Measurements from ENCODE around the gene BCL2L13. TPM values are rescaled to one million over a fixed set of nuclear protein-coding genes. Genes with fewer than 3 reads are reported as not detected.
A peak's percentile ranks its signal among the peaks of the same experiment; 100 is the strongest.

Gene BCL2L13
- total RNA-seq, 6 donors from 2014 or later = 40.4 to 67.1 (median 45.7) TPM

GRCh38 chr22:17726006-17726927 is 87.7 kb downstream of the BCL2L13 start:
- ATAC-seq (ENCODE audit: low FRiP score in 2 of 2) = no peak
- H3K27me3 ChIP-seq = no peaks in the 10 kb centered on the region
- no peak overlapping the region for H3K27ac ChIP-seq
- no peak overlapping the region for H3K4me3 ChIP-seq
- H3K36me3 ChIP-seq = peaks cover 7 to 45% (median 28%) of the 10 kb centered on the region in 4 donors
- DNase-seq = no peak
- H3K4me1 ChIP-seq = peaks cover 0 to 15% (median 10%) of the 10 kb centered on the region in 4 donors
- TF ChIP-seq POLR2AphosphoS5 (IDR thresholded peaks at IDR 0.05) = no peak
- TF ChIP-seq EP300 (IDR thresholded peaks at IDR 0.05) = no peak
- no peak for TF ChIP-seq CTCF (IDR thresholded peaks at IDR 0.05)
- TF ChIP-seq POLR2A (IDR thresholded peaks at IDR 0.05) = no peak
- WGBS, 2 donors = 83 to 87% methylated on average over 13 of the region's 13 CpGs
- H3K9me3 ChIP-seq = no peaks in the 10 kb centered on the region

- no peaks in the 10 kb centered on the region for H3K9me3 ChIP-seq
- no peak for DNase-seq
- H3K36me3 ChIP-seq = peaks cover 7 to 54% (median 37%) of the 10 kb centered on the region in 4 donors
- WGBS, 2 donors = 72 to 80% methylated on average over 16 to 18 of the region's 18 CpGs
- H3K27me3 ChIP-seq = no peaks in the 10 kb centered on the region
- peaks cover 0 to 15% (median 10%) of the 10 kb centered on the region in 4 donors for H3K4me1 ChIP-seq
- ATAC-seq (ENCODE audit: low FRiP score in 2 of 2) = peak in 1 of 2 donors; percentile 12
- no peak overlapping the region for H3K4me3 ChIP-seq
- no peak overlapping the region for H3K27ac ChIP-seq
- TF ChIP-seq EP300 (IDR thresholded peaks at IDR 0.05) (no peak), POLR2A (IDR thresholded peaks at IDR 0.05) (no peak), CTCF (IDR thresholded peaks at IDR 0.05) (no peak), POLR2AphosphoS5 (IDR thresholded peaks at IDR 0.05) (no peak)
Measured at GRCh38 chr22:17726928-17727897, 88.7 kb downstream of the BCL2L13 start.

- no peaks in the 10 kb centered on the region for H3K27me3 ChIP-seq
- TF ChIP-seq CTCF (IDR thresholded peaks at IDR 0.05) (no peak), POLR2A (IDR thresholded peaks at IDR 0.05) (no peak)
- peaks cover 0 to 15% (median 10%) of the 10 kb centered on the region in 4 donors for H3K4me1 ChIP-seq
- no peak overlapping the region for H3K4me3 ChIP-seq
- H3K27ac ChIP-seq = no peak overlapping the region
- H3K9me3 ChIP-seq = no peaks in the 10 kb centered on the region
- H3K36me3 ChIP-seq = peaks cover 14 to 70% (median 45%) of the 10 kb centered on the region in 4 donors
- ATAC-seq (ENCODE audit: low FRiP score in 2 of 2) (no peak), DNase-seq (no peak)
- 91 to 92% methylated on average over 8 of the region's 8 CpGs for WGBS, 2 donors
Measured at GRCh38 chr22:17728786-17729185, 90.2 kb downstream of the BCL2L13 start.

- H3K36me3 ChIP-seq = peaks cover 14 to 78% (median 49%) of the 10 kb centered on the region in 4 donors
- ATAC-seq (ENCODE audit: low FRiP score in 2 of 2) = no peak
- H3K9me3 ChIP-seq = no peaks in the 10 kb centered on the region
- DNase-seq = no peak
- H3K4me1 ChIP-seq = peaks cover 0 to 15% (median 8%) of the 10 kb centered on the region in 4 donors
- 83 to 86% methylated on average over 6 of the region's 6 CpGs for WGBS, 2 donors
- H3K4me3 ChIP-seq = no peak overlapping the region
- no peaks in the 10 kb centered on the region for H3K27me3 ChIP-seq
- no peak for TF ChIP-seq POLR2A (IDR thresholded peaks at IDR 0.05)
- H3K27ac ChIP-seq = no peak overlapping the region
Measured at GRCh38 chr22:17729561-17729960, 91.0 kb downstream of the BCL2L13 start.
